ENCODE data around the gene DDIT3.

The DDIT3 gene

GRCh38 chr12:57549203-57549908 is 29.0 kb upstream of the DDIT3 start:
- Histone ChIP-seq H3K9me2 (ENCODE audit: low read depth, low read length) (no peaks in the 10 kb centered on the region), H3K27ac (ENCODE audit: low read depth, low read length, poor library complexity, severe bottlenecking) (no peak overlapping the region), H2AFZ (ENCODE audit: low read length) (no peak overlapping the region), H3K4me1 (ENCODE audit: insufficient read depth, low read length, severe bottlenecking) (peaks cover 44% of the 10 kb centered on the region), H3F3A (ENCODE audit: insufficient read depth, low read length) (no peaks in the 10 kb centered on the region), H3K27me3 (ENCODE audit: insufficient read depth, low read length) (no peaks in the 10 kb centered on the region), H3K4me2 (ENCODE audit: low read length) (peak overlapping the region; percentile 67), H3K79me2 (ENCODE audit: insufficient read depth, low read length) (0 out of 2 replicates have a peak, but pooled peaks cover 10% of the 10 kb centered on the region), H3K4me3 (ENCODE audit: low read depth, low read length, poor library complexity, severe bottlenecking) (peak overlapping the region; percentile 57), H3K9ac (ENCODE audit: low read length) (peak overlapping the region; percentile 27; the same call in 1 of the 2 replicates), H4K20me1 (ENCODE audit: insufficient read depth, low read length) (no peaks in the 10 kb centered on the region), H3K36me3 (ENCODE audit: insufficient read depth, low read length) (peaks cover 13% of the 10 kb centered on the region; the same call in 1 of the 2 replicates), H3K9me3 (ENCODE audit: low read length) (no peaks in the 10 kb centered on the region)
- TF ChIP-seq CTCF (IDR thresholded peaks at IDR 0.05; ENCODE audit: low read length) (no peak), EZH2 (IDR thresholded peaks at IDR 0.05; ENCODE audit: borderline replicate concordance, low read length) (no peak)

- Histone ChIP-seq H3K27ac (ENCODE audit: low read depth, low read length, poor library complexity, severe bottlenecking) (no peak overlapping the region), H3K4me1 (ENCODE audit: insufficient read depth, low read length, severe bottlenecking) (peaks cover 44% of the 10 kb centered on the region), H3F3A (ENCODE audit: insufficient read depth, low read length) (no peaks in the 10 kb centered on the region), H3K9ac (ENCODE audit: low read length) (no peak overlapping the region), H3K9me2 (ENCODE audit: low read depth, low read length) (no peaks in the 10 kb centered on the region), H3K27me3 (ENCODE audit: insufficient read depth, low read length) (no peaks in the 10 kb centered on the region), H3K4me3 (ENCODE audit: low read depth, low read length, poor library complexity, severe bottlenecking) (no peak overlapping the region), H3K79me2 (ENCODE audit: insufficient read depth, low read length) (0 out of 2 replicates have a peak, but pooled peaks cover 10% of the 10 kb centered on the region), H3K36me3 (ENCODE audit: insufficient read depth, low read length) (peaks cover 13% of the 10 kb centered on the region; the same call in 1 of the 2 replicates), H2AFZ (ENCODE audit: low read length) (no peak overlapping the region), H4K20me1 (ENCODE audit: insufficient read depth, low read length) (no peaks in the 10 kb centered on the region), H3K9me3 (ENCODE audit: low read length) (no peaks in the 10 kb centered on the region), H3K4me2 (ENCODE audit: low read length) (no peak overlapping the region)
- TF ChIP-seq EZH2 (IDR thresholded peaks at IDR 0.05; ENCODE audit: borderline replicate concordance, low read length) (no peak), CTCF (IDR thresholded peaks at IDR 0.05; ENCODE audit: low read length) (no peak)
These were observed 28.2 kb upstream of the DDIT3 start for GRCh38 chr12:57548488-57548887.

- Histone ChIP-seq H3K4me1 (ENCODE audit: insufficient read depth, low read length, severe bottlenecking) (peaks cover 44% of the 10 kb centered on the region), H3K27me3 (ENCODE audit: insufficient read depth, low read length) (no peaks in the 10 kb centered on the region), H3K4me3 (ENCODE audit: low read depth, low read length, poor library complexity, severe bottlenecking) (no peak overlapping the region), H3K36me3 (ENCODE audit: insufficient read depth, low read length) (peaks cover 13% of the 10 kb centered on the region; the same call in 1 of the 2 replicates), H3K79me2 (ENCODE audit: insufficient read depth, low read length) (0 out of 2 replicates have a peak, but pooled peaks cover 10% of the 10 kb centered on the region), H3K27ac (ENCODE audit: low read depth, low read length, poor library complexity, severe bottlenecking) (no peak overlapping the region), H2AFZ (ENCODE audit: low read length) (no peak overlapping the region), H3F3A (ENCODE audit: insufficient read depth, low read length) (no peaks in the 10 kb centered on the region), H3K9me3 (ENCODE audit: low read length) (no peaks in the 10 kb centered on the region), H3K9ac (ENCODE audit: low read length) (no peak overlapping the region), H3K9me2 (ENCODE audit: low read depth, low read length) (no peaks in the 10 kb centered on the region), H4K20me1 (ENCODE audit: insufficient read depth, low read length) (no peaks in the 10 kb centered on the region), H3K4me2 (ENCODE audit: low read length) (no peak overlapping the region)
- TF ChIP-seq CTCF (IDR thresholded peaks at IDR 0.05; ENCODE audit: low read length) (no peak), EZH2 (IDR thresholded peaks at IDR 0.05; ENCODE audit: borderline replicate concordance, low read length) (no peak)
These were observed 27.6 kb upstream of the DDIT3 start for GRCh38 chr12:57548013-57548315.
